ENCODE measurements around the gene ZGPAT.

The ZGPAT gene

DNA sequence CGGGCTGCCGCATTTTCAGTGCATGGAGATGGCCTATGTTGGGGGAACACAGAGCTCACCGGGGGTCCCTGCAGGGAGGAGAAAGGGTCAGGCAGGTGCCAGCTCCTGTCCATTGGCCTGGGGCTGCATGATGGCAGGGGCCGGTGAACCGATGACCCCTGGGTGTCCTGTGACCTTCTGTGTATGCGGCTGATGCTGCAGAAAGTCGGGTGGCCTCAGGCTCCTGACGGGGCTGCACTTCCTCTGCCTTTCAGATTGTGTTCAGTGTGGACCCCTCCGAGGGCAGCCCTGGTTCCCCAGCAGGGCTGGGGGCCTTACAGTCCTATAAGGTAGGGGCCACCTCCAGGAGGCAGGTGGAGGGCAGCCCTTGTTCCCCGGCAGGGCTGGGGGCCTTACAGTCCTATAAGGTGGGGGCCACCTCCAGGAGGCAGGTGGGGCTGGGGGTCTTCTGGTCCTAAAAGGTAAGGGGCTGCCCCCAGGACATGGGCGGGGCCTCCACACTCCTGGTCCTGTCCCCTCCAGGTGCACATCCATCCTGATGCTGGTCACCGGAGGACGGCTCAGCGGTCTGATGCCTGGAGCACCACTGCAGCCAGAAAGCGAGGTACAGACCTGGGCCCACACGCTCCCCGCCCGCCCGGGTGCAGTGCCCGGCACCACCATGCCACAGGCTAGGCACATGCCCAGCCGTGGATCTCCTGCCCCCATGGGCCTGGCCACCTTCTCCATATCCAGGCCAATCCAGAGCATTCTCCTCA is 22.4 kb upstream of the ZGPAT start:
- Histone ChIP-seq H3K4me3 (ENCODE audit: low read length) (no peak overlapping the region), H2AFZ (ENCODE audit: low read depth, low read length) (no peak overlapping the region), H3K36me3 (replicated peaks; ENCODE audit: low read depth, low read length) (no peaks in the 10 kb centered on the region), H3K9me3 (ENCODE audit: insufficient read depth, low read length) (no peaks in the 10 kb centered on the region), H3K27ac (ENCODE audit: low read length) (no peak overlapping the region), H3K79me2 (ENCODE audit: low read length) (no peaks in the 10 kb centered on the region), H3K4me2 (ENCODE audit: low read length) (no peak overlapping the region), H3K4me1 (ENCODE audit: low read length) (no peaks in the 10 kb centered on the region), H4K20me1 (ENCODE audit: insufficient read depth, low read length) (no peaks in the 10 kb centered on the region), H3K9ac (ENCODE audit: low read length) (no peak overlapping the region), H3K27me3 (ENCODE audit: low read depth, low read length) (no peaks in the 10 kb centered on the region)
- TF ChIP-seq, protein P1, sequence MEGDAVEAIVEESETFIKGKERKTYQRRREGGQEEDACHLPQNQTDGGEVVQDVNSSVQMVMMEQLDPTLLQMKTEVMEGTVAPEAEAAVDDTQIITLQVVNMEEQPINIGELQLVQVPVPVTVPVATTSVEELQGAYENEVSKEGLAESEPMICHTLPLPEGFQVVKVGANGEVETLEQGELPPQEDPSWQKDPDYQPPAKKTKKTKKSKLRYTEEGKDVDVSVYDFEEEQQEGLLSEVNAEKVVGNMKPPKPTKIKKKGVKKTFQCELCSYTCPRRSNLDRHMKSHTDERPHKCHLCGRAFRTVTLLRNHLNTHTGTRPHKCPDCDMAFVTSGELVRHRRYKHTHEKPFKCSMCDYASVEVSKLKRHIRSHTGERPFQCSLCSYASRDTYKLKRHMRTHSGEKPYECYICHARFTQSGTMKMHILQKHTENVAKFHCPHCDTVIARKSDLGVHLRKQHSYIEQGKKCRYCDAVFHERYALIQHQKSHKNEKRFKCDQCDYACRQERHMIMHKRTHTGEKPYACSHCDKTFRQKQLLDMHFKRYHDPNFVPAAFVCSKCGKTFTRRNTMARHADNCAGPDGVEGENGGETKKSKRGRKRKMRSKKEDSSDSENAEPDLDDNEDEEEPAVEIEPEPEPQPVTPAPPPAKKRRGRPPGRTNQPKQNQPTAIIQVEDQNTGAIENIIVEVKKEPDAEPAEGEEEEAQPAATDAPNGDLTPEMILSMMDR (IDR thresholded peaks at IDR 0.05; ENCODE audit: low read depth, low read length): no peak
- no peak for TF ChIP-seq EZH2phosphoT487 (IDR thresholded peaks at IDR 0.05; ENCODE audit: low read depth)

DNA sequence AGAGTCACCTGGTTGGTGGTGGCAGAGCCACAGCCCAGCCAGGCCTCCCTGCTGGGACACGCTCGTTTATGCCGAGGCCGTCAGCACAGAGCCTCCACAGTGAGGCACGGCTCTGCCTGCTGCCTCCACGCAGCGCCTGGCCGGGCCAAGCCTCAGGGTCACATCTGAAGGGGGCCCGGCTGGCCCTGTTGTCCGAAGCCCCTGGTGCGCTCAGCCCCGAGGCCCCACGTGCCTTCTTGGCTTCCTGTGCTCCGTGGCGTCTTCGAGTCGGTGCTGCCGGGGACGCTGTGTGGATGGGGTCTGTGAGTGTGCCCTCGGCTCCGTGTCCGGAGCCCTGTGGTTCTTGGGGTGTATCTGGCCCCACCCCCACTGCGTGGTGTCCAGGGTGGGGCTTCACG is 21.7 kb upstream of the ZGPAT start:
- TF ChIP-seq EZH2phosphoT487 (IDR thresholded peaks at IDR 0.05; ENCODE audit: low read depth): no peak
- TF ChIP-seq, protein P1 (IDR thresholded peaks at IDR 0.05; ENCODE audit: low read depth, low read length): no peak
- no peaks in the 10 kb centered on the region for H3K36me3 ChIP-seq (replicated peaks; ENCODE audit: low read depth, low read length)
- no peaks in the 10 kb centered on the region for H3K79me2 ChIP-seq (ENCODE audit: low read length)
- no peak overlapping the region for H3K9ac ChIP-seq (ENCODE audit: low read length)
- H3K4me1 ChIP-seq (ENCODE audit: low read length): no peaks in the 10 kb centered on the region
- no peak overlapping the region for H2AFZ ChIP-seq (ENCODE audit: low read depth, low read length)
- H3K27ac ChIP-seq (ENCODE audit: low read length): no peak overlapping the region
- no peaks in the 10 kb centered on the region for H3K9me3 ChIP-seq (ENCODE audit: insufficient read depth, low read length)
- H3K4me3 ChIP-seq (ENCODE audit: low read length): no peak overlapping the region
- no peaks in the 10 kb centered on the region for H4K20me1 ChIP-seq (ENCODE audit: insufficient read depth, low read length)
- H3K27me3 ChIP-seq (ENCODE audit: low read depth, low read length): no peaks in the 10 kb centered on the region
- no peak overlapping the region for H3K4me2 ChIP-seq (ENCODE audit: low read length)

DNA sequence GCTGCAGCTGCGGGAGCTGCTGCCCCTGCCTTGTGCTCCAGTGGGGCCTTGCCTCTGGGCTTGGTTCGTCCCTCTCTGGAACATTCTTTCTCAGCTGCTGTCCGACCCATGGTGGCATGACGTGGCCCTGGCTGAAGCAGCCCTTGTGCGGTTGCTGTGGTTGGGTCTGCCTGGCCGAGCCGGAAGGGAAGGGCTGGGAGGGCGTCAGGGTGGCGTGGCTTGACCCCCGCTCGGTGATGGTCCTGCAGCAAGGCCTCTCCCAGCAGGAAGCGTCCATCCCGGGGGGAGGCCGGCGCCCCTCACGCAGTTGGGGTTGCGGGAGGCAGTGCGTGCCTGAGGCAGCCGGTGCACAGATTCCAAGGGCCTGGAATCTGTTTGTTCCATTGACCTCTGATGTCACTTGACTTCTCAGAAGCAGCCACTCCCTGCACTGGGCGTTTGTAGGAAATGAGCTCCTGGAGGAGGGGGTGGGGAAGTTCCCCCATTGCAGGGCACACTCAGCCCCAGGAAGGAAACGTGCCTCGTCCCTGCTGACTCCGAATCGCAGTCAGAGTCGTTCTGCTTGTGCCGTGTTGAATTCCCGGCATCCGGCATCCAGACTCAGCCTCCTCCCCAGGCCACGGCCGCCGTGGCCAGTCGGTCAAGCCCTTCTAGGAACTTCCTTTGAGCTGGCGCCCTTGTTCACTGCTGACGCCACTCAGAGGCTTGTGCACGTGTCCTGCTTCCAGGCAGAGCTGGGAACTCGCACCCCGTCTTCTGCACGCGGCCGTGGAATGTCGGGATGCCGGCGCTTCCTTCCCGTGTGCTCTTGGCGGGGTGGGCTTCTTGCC is 21.1 kb upstream of the ZGPAT start:
- Histone ChIP-seq H3K27ac (ENCODE audit: low read length) (no peak overlapping the region), H3K4me3 (ENCODE audit: low read length) (no peak overlapping the region), H4K20me1 (ENCODE audit: insufficient read depth, low read length) (no peaks in the 10 kb centered on the region), H2AFZ (ENCODE audit: low read depth, low read length) (no peak overlapping the region), H3K9ac (ENCODE audit: low read length) (no peak overlapping the region), H3K4me2 (ENCODE audit: low read length) (no peak overlapping the region), H3K27me3 (ENCODE audit: low read depth, low read length) (no peaks in the 10 kb centered on the region), H3K36me3 (replicated peaks; ENCODE audit: low read depth, low read length) (no peaks in the 10 kb centered on the region), H3K9me3 (ENCODE audit: insufficient read depth, low read length) (no peaks in the 10 kb centered on the region), H3K79me2 (ENCODE audit: low read length) (no peaks in the 10 kb centered on the region), H3K4me1 (ENCODE audit: low read length) (no peaks in the 10 kb centered on the region)
- TF ChIP-seq, protein P1 (IDR thresholded peaks at IDR 0.05; ENCODE audit: low read depth, low read length): no peak
- TF ChIP-seq EZH2phosphoT487 (IDR thresholded peaks at IDR 0.05; ENCODE audit: low read depth): no peak

DNA sequence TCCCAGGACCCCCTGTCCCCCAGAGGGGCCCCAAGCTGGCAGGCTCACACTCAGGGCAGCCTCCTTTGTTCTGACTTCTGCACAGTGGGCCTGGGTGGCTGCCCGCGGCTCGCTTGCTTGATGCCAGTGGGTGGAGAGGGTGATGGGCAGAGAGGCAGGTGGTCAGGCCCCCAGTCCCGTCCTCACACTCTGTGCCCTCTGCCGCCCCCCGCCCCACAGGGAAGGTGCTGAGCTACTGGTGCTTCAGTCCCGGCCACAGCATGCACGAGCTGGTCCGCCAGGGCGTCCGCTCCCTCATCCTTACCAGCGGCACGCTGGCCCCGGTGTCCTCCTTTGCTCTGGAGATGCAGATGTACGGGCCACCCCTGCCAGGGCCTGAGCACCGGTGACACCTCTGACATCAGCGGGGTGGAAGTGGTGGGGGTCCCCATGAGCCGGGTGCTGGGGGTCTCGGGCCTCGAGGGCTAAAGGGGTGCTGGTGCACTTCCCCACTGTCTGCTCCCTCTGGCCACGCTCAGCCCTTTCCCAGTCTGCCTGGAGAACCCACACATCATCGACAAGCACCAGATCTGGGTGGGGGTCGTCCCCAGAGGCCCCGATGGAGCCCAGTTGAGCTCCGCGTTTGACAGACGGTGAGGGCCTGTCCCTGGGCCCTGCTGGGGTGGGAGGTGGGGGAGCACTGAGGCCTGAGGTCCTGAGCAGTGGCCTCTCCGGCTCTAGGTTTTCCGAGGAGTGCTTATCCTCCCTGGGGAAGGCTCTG is 20.2 kb upstream of the ZGPAT start:
- Histone ChIP-seq H4K20me1 (ENCODE audit: insufficient read depth, low read length) (no peaks in the 10 kb centered on the region), H3K4me3 (ENCODE audit: low read length) (no peak overlapping the region), H3K4me1 (ENCODE audit: low read length) (no peaks in the 10 kb centered on the region), H3K27me3 (ENCODE audit: low read depth, low read length) (no peaks in the 10 kb centered on the region), H3K27ac (ENCODE audit: low read length) (no peak overlapping the region), H3K4me2 (ENCODE audit: low read length) (no peak overlapping the region), H2AFZ (ENCODE audit: low read depth, low read length) (no peak overlapping the region), H3K9me3 (ENCODE audit: insufficient read depth, low read length) (no peaks in the 10 kb centered on the region), H3K9ac (ENCODE audit: low read length) (no peak overlapping the region), H3K79me2 (ENCODE audit: low read length) (no peaks in the 10 kb centered on the region), H3K36me3 (replicated peaks; ENCODE audit: low read depth, low read length) (no peaks in the 10 kb centered on the region)
- no peak for TF ChIP-seq EZH2phosphoT487 (IDR thresholded peaks at IDR 0.05; ENCODE audit: low read depth)
- TF ChIP-seq, protein P1 (IDR thresholded peaks at IDR 0.05; ENCODE audit: low read depth, low read length): no peak
